ENCODE results near the gene PKP3.
"Not testable (repeated sequence)": the region's sequence is repeated elsewhere in the genome, so short reads cannot be mapped to it uniquely, and the experiment has no call there.

The PKP3 gene

DNA sequence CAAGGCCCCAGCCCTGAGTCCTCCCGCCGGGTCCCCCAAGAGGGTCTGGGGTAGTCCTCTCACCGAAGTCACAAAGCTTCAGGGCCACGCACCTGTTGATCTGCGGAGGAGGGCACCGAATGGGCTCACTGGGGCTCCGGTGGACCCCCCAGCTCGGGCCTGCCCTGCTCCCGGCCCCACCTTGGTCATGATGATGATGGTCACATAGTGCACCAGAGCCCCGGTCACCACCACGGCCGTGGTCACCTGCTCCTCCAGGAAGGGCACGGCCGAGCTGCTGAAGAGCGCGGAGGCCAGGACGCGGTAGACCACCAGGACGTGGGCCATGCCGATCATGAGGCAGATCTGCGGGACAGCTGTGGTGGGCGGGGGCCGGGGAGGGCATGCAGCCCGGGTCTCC lies 34.3 kb downstream of the PKP3 start:
- DNase-seq (ENCODE audit: low read depth in 3 of 3): no peak

DNA sequence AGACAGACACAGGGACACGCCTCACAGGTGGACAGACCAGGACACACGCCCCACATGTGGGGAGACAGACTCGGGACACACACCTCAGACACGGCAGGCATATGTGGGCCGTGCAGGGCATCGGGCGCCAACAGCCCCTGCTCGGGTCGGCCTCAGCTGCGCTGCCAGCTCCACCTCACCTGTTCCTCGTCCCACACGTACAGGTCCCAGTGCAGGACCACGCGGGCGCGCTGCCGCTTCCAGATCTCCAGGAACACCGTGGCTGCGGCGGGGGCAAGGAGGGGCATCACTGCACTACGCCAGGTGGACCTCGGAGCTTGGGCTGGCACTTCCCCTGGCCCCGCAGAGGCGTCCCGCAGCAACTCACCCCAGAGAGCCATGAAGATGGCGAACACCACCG lies 35.4 kb downstream of the PKP3 start:
- DNase-seq (ENCODE audit: low read depth in 3 of 3): no peak

DNA sequence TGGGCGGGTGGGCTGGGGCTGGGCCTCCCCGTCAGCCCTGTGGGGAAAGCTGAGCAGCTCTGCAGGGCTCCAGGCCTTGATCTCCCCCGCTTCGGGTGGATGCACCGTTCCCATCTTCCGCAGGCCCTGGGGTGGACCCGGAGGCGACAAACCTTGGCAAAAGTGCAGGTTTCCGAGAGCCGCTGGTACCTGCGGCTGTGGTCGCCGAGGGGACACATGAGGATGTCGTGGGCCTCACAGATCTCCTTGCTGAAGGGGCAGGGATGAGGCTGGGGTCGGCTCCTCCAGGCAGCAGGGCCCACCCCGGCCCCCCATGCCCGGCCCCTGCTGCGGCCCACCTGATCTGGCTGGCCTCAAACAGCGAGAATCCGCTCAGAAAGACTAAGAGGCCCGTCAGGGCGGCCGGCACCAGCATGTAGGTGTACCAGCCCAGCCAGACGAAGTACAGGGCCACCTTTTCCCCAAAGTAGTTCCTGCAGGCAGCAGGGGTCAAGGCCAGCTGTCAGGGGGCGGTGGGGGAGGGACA lies 36.0 kb downstream of the PKP3 start:
- no peak for DNase-seq (ENCODE audit: low read depth in 3 of 3)

DNA sequence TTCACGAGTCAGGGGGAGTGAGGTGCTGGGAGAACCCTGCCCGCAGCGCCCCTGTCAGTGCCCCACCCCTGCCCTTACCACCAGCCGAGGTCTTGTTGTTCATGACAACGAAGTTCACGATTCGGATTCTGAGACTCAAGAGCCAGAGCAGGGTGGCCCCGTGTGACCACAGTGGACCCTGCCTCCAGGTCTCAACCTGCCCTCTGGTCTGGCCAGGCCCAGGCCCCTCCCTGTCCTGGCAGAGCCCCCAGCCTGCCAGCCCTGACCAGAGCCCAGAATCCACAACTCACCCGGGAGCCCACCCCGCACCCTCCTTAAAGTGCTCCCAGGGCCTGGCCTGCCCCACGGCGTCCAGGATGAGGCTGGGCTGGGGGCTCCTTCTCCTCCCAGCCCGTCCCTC lies 37.9 kb downstream of the PKP3 start:
- no peak for DNase-seq (ENCODE audit: low read depth in 3 of 3)

DNA sequence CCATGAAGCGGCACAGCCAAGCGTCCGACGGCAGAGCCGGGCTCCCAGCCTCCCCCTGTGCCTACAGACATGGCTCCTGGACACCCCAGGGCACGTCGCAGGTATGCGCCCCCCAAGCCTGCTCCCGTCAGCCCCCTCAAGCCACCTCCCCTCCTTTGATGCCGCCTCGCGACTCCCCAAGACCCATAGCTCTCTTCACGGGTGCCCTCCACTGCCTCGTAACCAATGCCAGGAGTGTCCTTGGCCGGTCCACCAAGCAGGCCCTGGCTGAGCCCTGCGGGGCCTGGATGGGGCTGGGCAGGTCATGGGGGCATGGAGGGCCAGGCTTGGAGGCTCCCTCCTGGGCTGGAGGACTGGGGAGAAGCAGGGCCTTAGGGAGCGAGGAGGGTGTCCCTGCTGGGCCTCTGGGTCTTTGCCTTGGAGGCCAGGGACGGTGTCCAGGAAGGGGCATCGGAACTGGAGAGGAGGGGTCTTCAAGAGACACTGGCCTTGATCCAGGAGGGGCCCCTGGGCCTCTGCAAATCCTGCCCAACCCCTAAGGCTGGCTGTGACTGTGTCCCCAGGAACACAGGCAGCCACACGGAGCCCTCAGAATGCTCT lies 38.6 kb downstream of the PKP3 start:
- DNase-seq (ENCODE audit: low read depth in 3 of 3): no peak

DNA sequence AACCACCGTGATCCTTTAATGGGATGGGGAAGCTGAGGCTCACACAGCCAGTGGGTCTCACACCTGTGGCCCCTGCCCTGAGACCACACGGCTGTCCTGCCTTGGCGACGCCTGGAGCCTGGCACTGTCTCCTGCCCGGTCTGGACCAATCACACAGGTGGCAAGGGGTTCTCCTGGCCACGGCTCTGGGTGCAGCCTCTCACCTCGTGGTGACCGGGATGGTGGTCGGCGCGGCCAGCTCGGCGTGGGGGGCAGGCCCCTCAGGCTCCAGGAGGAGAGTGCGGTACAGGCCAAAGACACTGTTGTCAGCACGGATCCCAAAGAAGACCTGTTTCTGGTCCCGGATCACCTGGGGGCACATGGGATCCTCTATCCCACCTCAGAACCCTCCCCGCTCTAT lies 39.1 kb downstream of the PKP3 start:
- no peak for DNase-seq (ENCODE audit: low read depth in 3 of 3)

DNA sequence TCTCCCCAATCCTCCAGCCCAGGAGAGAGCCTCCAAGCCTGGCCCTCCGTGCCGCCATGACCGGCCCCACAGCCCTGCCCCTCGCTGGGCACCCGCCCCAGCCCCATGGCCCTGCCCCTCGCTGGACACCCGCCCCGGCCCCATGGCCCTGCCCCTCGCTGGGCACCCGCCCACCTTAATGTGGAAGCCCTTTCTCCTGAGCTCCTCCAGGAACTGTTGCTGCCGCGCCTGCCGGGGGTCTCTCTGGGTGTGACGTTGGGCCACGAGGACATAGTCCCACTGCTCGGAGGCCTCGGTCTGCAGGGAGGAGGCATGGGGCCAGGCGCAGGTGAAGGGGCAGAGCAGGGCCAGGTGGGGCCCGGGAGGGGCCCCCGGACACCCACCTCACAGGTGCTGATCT lies 39.6 kb downstream of the PKP3 start:
- no peak for DNase-seq (ENCODE audit: low read depth in 3 of 3)

DNA sequence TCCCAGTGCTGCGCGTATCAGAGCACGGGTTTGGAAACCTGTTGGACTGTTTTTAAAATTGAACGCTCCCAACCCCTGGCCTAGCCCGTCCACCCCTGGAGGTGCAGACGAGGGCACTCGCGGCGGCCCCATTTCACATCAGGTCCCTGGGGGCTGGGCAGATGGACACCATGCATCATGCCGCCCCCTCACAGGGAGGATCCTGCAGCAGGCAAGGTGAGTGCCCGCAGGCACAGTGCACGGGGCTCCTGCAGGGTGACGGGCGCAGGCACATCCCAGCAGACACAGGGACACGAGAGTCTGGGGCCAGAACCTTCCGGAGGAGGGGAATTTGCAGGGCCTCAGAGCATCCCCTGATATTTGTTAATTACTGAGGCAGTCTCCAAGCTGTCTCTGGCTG lies 40.5 kb downstream of the PKP3 start:
- no peak for DNase-seq (ENCODE audit: low read depth in 3 of 3)

DNA sequence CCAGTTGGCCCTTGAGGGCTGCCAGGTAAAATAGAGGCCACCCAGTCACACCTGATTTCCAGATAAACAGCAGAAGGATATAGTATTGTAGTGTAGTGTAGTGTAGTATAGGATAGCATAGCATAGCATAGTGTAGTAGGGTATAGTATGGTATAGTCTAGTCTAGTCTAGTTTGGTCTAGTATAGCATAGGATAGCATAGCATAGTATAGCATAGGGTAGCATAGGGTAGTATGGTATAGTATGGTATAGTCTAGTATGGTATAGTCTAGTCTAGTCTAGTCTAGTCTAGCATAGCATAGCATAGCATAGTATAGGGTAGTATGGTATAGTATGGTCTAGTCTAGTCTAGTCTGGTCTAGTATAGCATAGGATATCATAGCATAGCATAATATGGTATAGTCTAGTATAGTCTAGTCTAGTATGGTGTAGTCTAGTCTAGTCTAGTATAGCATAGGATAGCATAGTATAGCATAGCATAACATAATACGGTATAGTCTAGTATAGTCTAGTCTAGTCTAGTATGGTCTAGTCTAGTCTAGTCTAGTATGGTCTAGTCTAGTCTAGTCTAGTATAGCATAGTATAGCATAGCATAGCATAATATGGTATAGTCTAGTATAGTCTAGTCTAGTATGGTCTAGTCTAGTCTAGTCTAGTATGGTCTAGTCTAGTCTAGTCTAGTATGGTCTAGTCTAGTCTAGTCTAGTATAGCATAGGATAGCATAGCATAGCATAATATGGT lies 41.2 kb downstream of the PKP3 start:
- not testable (repeated sequence) for DNase-seq (ENCODE audit: low read depth in 3 of 3)

DNA sequence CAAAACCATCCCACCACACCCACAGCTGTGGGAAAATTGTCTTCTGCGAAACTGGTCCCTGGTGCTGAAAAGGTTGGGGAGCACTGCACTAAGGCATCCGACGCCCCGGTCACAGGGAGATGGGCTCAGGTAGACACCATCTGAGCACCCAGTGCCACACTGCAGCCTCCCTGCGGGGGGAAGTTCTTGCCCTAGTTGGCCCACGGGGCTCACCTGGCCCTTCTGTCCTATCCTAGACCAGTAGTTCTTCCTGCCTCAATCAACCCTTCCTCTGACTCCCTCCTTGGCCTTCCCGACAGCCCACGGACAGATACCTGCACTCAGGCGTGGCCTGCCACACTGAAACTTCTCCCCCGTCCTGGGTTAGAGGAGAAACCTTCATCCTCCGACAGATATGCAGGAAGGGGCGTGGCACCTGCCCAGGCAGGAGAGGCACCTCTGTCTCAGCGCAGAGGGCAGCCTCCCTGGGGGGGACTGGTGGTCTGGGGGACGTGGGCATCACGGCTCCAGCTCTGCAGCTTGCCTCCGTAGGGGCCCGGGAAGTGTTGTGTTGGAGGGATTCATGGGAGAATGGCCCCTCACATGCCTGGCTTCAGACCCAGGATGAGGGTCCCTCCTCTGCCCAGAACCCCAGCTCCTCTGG lies 43.3 kb downstream of the PKP3 start:
- DNase-seq (ENCODE audit: low read depth in 3 of 3): no peak

DNA sequence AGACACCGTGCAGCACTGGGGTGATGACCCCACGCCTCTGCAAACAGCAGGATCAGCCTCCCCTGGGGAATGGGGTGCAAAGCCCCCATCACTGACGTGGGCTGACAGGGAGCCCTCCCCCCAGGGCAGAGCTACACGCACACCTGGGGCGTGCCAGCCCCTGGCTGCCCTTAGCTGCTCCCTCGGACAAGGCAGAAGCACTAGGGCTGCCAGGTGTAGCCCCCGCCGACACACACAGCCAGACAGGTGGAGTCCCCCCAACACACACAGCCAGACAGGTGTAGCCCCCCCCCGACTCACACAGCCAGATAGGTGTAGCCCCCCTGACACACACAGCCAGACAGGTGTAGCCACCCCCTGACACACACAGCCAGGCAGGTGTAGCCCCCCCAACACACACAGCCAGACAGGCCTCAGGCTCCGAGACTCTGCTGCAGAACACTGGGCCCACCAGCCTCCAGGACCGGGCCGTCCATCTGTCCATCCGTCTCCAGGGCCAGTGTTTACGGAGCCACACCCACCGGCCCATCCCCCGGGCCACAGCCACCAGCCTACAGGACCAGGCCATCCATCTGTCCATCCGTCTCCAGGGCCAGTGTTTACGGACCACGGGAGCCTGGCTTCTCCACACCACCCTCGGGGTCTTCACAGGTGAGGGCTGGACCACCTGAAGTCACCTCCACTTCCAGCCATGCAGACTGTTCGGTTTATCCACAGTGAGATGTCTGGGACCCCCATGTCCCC lies 44.3 kb downstream of the PKP3 start:
- no peak for DNase-seq (ENCODE audit: low read depth in 3 of 3)

DNA sequence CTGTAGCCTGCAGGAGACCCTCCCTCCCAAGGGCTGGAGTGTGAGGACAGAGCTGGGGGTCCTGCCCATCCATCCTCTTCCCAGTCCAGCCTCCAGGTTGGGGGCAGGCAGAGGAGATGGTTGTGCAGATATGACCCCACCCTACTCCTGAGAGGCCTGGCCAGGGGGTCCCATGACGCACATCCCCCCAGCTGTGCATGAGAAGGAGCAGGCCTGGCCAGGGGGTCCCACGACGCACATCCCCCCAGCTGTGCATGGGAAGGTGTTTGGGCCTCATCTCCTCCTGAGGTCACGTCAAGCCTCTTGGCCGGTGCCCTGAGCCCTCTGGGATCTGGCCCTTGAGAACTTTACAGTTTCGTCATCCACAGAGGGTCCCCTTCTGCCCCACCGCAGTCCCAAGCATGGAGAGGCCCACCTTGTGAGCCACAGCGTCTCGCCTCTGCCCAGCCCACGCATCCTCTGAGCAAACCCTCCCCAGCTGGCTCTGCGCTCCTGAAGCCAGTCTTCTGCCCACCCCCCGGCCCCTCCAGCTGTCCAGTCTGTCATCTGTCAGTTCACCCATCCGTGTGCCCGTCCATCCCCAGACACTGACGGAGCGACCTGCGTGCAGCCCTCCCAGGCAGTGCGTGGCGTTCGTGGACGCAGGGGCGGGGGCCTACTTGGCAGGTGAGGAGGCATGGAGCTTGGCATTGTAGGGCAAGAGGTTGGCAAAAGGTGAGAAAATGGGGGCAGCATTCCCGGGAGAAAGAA lies 45.5 kb downstream of the PKP3 start:
- no peak for DNase-seq (ENCODE audit: low read depth in 3 of 3)

DNA sequence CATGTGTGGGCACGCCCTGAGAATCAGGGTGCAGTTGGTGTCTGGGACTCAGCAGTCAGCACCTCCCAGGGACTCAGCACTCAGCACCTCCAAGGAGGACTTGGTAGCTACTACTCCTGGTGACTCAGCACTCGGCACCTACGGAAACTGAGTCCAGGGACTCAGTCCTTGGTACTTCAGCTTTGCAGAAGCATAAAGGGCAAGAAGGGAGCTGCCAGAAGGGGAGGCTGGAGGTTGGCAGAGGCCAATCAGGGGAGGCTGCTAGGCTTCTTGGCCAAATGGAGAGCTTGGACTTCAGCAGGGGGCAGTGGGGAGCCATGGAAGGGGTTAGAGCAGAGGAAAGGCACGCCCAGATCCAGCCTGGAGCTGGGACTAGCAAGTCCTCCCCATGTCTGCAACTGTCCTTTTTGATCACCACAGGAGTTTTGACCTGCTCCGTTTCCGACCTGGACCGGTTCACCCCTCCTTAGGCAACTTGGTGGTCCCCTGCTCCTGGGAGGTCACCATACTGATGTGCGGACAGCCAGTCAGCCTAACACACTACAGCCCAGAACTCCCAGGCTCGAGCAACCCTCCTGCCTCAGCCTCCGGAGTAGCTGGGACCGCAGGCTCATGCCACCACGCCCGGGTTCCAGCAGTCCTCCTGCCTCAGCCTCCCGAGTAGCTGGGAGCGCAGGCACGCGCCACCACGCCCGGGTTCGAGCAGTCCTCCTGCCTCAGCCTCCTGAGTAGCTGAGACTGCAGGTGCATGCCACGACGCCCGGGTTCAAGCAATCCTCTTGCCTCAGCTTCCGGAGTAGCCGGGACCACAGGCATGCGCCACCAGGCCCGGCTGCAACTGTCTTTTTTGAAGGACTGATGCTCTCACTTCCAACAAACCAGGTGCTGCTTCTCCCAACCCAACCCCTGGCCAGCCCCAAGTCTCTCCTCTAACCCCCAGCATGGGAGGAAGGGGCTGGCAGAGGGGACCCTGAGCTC lies 46.3 kb downstream of the PKP3 start:
- DNase-seq (ENCODE audit: low read depth in 3 of 3): no peak

DNA sequence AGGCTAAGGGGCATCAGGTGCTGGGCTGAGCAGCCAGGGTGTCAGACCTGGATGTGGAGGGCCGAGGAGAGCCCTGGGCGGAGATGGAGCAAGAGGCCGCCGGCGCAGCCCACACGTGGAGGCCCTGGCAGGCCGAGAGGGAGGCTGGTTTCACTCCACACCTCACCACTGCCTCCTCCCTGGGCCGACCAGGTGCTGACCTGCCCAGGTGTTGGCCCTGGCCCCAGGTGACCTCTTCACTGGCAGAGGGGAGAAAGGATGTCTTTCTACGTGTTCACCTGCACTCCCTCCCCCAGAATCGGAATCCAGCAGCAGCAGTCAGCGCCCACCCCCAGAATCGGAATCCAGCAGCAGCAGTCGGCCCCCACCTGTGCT lies 47.0 kb downstream of the PKP3 start:
- no peak for DNase-seq (ENCODE audit: low read depth in 3 of 3)

DNA sequence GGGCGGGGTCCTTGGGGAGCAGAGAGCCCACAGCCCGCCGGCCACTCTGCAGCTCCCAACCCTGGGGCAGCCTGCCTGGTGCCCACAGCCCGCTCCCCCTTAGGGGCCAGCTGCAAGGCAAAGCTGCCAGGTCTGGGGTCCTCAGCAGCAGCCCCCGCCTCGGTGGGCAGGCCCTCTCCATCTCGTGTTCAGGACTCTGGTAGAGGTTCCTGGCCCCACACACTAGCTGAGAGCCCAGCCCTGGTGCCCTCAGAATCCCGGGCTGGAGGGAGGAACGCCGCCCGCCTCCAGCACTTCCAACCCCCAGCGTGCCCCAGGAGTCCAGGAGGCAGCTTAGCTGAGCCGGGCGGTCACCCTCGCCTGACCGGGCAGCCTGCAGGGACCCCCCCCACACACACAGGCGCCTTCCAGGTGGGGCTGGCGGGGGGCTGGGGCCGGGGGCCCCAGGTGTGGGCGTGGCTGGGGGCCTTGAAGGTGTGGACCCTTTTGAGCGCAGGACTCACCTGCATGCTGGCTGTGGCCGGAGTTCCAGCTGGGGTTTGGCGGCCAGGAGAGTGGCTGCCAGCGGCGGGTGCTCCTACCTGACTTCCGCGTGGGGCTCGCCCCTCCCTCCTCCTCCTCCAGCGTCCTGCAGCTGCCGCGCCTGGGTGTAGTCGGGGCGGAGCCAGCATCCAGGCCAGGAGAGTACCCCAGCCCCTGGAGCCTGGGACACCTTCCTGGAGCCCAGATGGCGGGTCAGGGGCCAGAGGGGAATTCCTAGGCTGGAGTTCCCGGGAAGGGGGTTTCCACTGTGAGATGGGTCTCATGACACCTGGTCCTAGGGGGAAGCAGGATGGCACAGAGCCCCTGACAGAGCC lies 47.6 kb downstream of the PKP3 start, which contains the start of gene ANO9:
Gene ANO9 (minus strand): TSS at position 594 of the 857 bp plus-strand sequence. CDS start 85 bp downstream, at position 509.
- DNase-seq (ENCODE audit: low read depth in 3 of 3): peak in 1 of 3 experiments; percentile 68

DNA sequence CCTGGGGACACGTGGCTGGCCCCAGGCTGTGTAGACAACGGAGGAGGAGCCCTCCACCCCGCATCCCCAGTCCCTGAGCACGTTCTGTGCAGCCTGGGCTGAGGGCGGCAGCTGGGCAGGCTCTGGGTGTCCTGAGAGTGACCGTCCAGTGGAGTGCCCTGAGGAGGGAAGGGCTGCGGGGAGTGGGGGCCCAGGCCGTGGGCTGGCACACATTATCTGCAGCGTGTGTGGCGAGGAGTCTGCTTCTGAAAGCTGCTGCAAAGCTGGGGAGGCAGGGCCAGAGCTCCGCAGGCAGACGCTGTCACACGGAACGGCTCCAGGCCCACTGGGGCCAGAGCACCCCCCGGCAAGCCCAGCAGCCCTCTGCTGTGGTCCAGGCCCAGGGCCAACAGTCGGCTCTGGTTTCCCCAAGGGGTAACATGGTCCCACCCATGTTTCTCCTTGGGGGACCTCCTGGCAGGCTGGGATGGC lies 48.6 kb downstream of the PKP3 start:
- DNase-seq (ENCODE audit: low read depth in 3 of 3): no peak

DNA sequence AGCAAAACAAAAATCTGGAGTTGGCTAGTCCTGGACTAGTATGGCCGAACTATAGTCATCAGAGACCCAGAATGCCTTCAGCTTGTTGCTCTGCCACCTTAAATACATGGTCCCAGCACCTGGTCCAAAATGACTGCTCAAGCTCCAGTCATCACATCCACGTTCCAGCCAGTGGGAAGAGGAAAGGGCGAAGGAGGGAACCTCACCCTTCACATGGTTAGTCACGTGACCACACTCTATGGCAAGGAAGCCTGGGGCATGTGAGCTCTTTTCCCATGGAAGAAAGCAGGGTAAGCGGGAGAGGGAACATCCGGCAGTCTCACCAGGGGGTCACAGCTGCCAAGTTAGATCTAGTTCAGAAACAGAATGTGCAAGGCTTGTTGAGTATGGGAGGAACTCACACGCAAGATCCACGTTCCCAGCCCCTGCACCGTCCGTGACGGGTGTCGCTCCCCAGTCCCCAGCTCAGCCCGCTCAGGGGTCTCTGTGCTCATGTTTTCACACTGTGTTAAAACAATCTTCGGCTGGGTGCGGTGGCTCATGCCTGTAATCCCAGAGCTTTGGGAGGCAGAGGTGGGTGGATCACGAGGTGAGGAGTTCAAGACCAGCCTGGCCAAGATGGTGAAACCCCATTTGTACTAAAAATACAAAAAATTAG lies 49.7 kb downstream of the PKP3 start:
- no peak for DNase-seq (ENCODE audit: low read depth in 3 of 3)

DNA sequence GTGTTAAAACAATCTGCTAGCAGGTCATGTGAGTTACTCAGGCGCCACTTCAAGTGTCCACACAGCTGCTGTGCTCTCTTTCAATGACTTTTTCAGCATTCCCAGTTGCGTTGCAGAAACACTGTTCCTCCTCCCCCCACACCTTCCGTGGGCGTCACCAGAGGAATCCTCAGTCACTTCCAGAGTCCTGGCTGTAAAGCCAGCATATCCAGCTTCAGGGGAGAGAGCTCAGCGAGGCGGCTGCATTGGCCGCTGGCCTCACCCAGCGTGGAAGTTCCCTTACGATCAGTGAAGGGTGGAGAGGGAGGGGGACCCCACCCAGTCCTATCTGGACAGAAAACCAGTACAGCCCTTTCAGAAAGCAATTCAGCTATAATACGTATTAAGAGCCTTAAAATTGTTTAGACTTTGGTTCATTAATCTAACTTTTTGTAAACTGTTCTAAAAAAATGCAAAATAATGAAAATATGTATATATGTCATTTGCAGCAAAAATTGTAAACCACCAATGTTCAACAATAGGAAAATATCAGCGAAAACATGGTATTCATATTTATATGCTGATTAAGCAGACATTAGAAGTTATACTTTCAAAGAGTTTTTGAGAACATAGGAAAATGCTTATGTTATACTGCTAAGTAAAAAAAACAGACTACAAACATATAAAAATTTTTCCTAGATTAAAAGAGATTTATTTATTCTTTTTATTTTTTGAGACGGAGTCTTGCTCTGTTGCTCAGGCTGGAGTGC lies 50.6 kb downstream of the PKP3 start:
- DNase-seq (ENCODE audit: low read depth in 3 of 3): no peak

Measured in stimulated activated CD4-positive, alpha-beta T cell treated with anti-CD3 and anti-CD28 coated beads, TNF-alpha, amount 100 ng/mL, for 24 hours (primary cell).